ENCODE data around the gene MAOA. TPM values are rescaled to one million over a fixed set of nuclear protein-coding genes. Genes with fewer than 3 reads are reported as not detected.
A peak's percentile ranks its signal among the peaks of the same experiment; 100 is the strongest.
"Not testable (repeated sequence)": the region's sequence is repeated elsewhere in the genome, so short reads cannot be mapped to it uniquely, and the experiment has no call there.

MAOA gene
- total RNA-seq, 1 donor from 2014 or later, result 3.4 TPM

GRCh38 chrX:43661521-43662240 lies 5.6 kb downstream of the MAOA start:
- no peak for DNase-seq (ENCODE audit: low read depth)

- no peak for DNase-seq (ENCODE audit: low read depth)
Measured at GRCh38 chrX:43663173-43663572, 7.1 kb downstream of the MAOA start.

- DNase-seq (ENCODE audit: low read depth), result no peak
Measured at GRCh38 chrX:43664258-43664657, 8.2 kb downstream of the MAOA start.

GRCh38 chrX:43664708-43665107 lies 8.6 kb downstream of the MAOA start:
- DNase-seq (ENCODE audit: low read depth), result no peak

GRCh38 chrX:43666311-43666912 lies 10.3 kb downstream of the MAOA start:
- DNase-seq (ENCODE audit: low read depth), result peak; percentile 74

GRCh38 chrX:43675965-43676628 lies 20.0 kb downstream of the MAOA start:
- not testable (repeated sequence) for DNase-seq (ENCODE audit: low read depth)

- DNase-seq (ENCODE audit: low read depth), result no peak
Measured at GRCh38 chrX:43676971-43677572, 21.0 kb downstream of the MAOA start.

GRCh38 chrX:43677993-43678392 lies 21.9 kb downstream of the MAOA start:
- DNase-seq (ENCODE audit: low read depth), result no peak

GRCh38 chrX:43679058-43679457 lies 23.0 kb downstream of the MAOA start:
- no peak for DNase-seq (ENCODE audit: low read depth)

- no peak for DNase-seq (ENCODE audit: low read depth)
Measured at GRCh38 chrX:43679778-43680177, 23.7 kb downstream of the MAOA start.

- DNase-seq (ENCODE audit: low read depth), result no peak
Measured at GRCh38 chrX:43682726-43683125, 26.6 kb downstream of the MAOA start.

GRCh38 chrX:43685221-43685620 lies 29.1 kb downstream of the MAOA start:
- no peak for DNase-seq (ENCODE audit: low read depth)

- no peak for DNase-seq (ENCODE audit: low read depth)
Measured at GRCh38 chrX:43688586-43688985, 32.5 kb downstream of the MAOA start.

GRCh38 chrX:43693602-43694406 lies 37.7 kb downstream of the MAOA start:
- DNase-seq (ENCODE audit: low read depth), result peak; percentile 13

GRCh38 chrX:43699475-43699874 lies 43.4 kb downstream of the MAOA start:
- no peak for DNase-seq (ENCODE audit: low read depth)

- DNase-seq (ENCODE audit: low read depth), result no peak
Measured at GRCh38 chrX:43702079-43702524, 46.0 kb downstream of the MAOA start.

GRCh38 chrX:43702660-43703059 lies 46.6 kb downstream of the MAOA start:
- no peak for DNase-seq (ENCODE audit: low read depth)

GRCh38 chrX:43703211-43703791 lies 47.2 kb downstream of the MAOA start:
- DNase-seq (ENCODE audit: low read depth), result peak; percentile 41

- DNase-seq (ENCODE audit: low read depth), result no peak
Measured at GRCh38 chrX:43706786-43707370, 50.8 kb downstream of the MAOA start.

- DNase-seq (ENCODE audit: low read depth), result no peak
Measured at GRCh38 chrX:43707812-43708548, 51.9 kb downstream of the MAOA start.
